ENCODE data around the gene GNG12.

GNG12 gene

DNA sequence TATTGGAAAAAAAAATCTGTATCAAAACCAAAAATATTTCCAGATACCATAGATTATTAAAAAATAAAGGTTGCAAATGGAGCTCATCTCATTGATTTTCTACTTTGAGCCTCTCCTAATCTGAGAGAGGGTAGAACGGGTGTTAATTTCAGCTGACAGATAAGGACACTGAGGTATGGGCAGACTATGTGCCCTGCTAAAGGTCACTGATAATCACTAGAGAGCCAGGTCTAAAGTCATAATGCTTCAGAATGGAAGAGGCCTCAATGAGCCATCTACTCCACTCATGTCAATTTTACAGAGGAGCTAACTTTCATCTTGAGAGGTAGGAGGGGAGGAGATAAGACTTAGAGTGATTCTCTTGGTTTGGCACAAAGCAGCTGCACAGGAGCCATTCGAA is 21.0 kb downstream of the GNG12 start:
- DNase-seq = no peak

DNA sequence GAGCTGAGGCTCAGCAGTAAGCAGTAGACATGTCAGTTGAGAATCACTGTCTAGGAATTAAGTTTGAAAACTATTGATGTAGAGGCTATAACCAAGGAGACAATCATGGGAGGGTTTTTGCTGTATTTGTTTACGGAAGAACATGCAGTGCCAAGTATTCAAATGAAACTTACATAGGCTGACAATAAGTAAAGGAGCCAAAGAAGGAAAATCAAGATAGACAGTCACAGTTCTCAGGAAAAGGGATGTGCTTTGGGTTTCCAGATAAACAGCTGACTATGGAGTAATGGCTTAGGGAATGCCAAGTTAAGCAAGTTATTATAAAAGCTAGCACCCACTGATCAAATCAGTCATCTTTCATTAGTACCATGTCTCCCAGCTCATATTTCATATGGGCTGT is 21.5 kb downstream of the GNG12 start:
- DNase-seq = no peak

DNA sequence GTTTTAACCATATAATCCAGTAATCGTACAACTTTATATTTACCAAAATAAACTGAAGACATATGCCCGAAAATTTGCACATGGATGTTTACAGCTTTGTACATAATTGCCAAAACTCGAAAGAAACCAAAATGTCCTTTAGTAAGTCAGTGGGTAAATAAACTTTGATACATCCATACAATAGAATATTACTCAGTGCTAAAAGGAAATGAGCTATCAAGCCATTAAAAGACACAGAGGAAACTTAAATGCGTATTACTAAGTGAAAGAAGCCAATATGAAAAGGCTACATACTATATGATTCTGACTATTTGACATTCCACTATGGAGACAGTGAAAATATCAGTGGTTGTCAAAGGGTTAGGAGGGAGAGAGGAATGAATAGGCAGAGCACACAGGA is 23.4 kb downstream of the GNG12 start:
- no peak for DNase-seq

DNA sequence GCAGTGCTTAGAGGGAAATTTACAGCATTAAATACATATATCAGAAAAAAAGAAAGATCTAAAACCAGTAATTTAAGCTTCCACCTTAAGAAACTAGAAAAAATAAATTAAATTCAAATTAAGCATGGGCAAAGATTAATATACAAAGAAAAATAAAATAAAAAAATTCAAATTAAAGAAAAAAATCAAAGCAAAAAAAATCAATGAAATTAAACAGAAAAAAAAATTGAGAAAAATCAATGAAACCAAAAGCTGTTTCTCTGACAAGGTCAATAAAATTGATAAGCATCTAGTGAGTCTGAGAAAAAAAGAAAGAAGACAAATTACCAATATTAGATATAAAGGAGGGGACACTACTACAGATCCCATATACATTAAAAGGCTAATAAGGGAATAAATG is 26.0 kb downstream of the GNG12 start:
- no peak for DNase-seq

DNA sequence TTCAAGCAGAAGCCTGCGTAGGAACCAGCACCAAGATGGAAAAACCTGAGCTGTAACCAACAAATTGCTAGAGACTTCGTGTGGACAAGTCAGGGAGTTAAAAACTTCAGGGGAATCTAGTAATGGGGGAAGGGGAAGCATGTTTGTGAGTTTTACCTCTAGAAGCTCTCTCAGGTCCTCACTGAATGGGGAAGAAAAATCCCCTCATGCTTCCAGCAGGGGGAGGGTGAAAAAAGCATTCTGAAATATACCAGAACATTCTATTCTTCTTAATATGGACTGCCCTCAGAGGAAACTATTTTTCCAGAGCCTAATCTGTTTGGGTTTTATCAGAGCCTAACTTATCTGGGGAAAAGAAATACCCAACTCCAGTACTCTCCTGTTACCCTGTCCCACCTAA is 28.6 kb downstream of the GNG12 start:
- DNase-seq = no peak

DNA sequence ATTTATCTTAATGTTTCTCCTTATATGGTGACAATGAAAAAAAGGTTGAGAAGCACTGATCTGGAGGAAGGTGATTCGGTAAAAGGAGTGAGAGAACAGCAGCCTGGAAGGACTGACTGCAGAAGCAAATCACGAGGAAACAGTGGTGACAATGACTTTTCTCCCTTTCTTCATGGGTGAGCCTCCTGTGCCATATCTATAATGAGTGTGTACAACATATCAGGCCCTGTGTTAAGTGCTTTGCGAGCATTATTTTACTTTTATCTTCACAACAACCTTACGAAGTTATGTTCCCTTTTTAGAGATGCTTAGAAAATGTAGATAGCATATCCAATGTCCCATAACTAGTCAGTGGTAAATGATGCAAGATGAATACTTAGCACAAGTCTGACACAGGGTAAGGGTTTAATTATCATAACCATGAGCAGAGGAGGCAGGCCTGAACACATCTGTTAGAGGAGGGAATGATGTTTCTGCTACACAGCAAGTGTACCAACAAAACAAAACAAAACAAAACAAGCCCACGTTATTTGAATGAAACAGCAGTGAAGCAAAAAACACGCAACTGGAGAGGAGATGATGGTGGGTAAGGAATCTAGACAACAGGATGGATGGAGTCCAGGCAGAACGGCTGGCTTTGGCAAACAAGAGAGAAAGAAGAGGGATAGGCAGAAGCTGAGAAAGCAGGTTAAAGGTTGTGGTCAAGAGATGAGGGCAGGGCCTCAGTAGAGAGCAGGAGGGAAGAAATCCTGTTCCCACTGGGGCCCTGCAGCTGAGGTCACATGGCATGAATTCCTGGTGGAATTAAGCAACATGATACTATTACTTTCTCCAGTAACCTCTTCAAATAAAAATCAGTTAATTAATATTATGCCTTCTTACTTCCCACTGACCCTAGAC is 29.6 kb downstream of the GNG12 start:
- no peak for DNase-seq

DNA sequence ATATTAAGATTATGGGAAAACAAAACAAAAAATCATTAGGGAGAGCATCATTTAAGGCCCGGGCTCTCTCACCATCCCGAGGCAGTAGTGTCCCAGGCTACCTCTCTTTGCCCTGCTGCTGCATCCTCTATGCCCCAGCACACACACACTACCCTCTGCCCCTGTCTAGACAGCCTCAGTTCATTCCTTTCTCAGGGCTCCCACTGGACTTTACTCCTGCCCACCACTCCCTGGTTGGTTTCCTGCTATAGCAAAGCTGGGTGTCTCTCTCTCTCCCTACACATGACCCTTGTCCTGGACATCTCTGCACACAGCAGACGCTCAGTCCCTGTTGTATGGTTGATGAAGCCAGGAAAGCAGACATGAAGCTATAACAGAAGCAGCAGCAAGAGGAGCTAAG is 30.7 kb downstream of the GNG12 start:
- DNase-seq = no peak

DNA sequence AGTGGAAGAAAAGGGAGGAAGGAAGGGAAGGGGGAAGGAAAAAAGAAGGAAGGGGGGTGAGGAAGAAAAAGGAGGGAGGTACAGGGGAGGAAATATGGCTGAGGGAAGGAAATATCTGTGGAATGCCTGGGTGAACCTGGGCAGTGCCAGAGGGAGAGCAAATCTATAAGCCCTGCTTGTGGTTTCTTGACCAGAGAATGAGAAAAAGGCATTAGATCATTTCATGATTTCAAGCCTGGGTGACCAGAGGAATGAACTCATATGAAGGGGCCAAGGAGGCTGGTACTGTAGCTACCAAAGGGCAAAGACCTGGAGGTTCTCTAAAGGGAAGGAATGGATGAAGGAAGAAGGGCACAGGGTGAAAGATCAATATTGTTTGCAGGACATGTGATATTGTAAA is 31.4 kb downstream of the GNG12 start:
- no peak for DNase-seq

DNA sequence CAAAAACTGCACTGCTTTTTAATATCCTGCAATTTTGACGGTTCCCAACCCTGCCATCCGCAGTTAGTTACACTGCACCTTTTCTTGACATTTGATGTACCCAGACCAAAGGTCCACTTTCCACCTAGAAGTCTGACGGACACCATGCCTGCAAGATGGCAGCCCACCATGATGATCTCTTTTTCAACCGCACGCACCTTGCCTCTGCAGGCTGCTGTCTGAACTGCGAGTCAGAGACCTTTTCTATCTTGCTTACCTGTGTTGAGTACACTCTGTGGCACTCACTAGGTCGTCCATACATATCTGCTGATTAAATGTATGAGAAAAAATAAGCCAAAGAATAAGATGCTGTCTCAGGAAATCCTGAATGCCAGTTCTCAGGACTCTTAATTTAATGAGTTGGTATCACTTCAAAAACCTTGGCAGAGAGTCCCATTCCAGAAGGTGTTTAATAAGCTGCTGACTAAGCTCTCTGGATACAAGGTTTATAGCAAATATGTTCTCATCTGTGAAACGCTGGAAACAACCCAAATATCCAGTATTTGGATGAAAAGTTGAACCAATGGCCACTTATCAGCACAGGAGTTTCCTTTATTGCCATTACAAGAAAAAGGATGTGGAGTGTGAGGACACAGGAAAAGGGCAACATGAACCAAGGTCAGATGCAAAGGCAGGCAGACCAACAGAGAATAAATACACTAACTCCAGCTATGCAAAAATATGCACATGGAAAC is 37.9 kb downstream of the GNG12 start:
- DNase-seq = no peak

DNA sequence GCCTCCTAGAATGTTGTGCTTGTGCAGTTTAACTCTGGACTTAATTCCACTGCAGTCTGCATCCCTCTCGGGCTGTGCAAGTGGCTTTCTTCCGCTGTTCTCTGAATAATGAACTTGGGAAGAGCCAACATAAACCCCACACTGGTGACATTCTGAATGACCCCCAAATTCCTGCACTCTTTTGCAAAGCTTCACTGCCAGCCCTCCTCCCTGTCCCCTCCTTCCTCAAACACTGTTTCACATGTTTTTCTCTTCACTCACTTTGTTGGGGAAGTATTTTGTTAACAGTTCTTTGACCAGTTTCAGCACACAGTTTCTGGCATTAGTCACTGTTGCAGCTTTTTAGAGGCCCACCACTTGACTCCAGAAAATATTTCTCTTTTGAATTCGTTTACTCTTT is 39.7 kb downstream of the GNG12 start:
- no peak for DNase-seq

DNA sequence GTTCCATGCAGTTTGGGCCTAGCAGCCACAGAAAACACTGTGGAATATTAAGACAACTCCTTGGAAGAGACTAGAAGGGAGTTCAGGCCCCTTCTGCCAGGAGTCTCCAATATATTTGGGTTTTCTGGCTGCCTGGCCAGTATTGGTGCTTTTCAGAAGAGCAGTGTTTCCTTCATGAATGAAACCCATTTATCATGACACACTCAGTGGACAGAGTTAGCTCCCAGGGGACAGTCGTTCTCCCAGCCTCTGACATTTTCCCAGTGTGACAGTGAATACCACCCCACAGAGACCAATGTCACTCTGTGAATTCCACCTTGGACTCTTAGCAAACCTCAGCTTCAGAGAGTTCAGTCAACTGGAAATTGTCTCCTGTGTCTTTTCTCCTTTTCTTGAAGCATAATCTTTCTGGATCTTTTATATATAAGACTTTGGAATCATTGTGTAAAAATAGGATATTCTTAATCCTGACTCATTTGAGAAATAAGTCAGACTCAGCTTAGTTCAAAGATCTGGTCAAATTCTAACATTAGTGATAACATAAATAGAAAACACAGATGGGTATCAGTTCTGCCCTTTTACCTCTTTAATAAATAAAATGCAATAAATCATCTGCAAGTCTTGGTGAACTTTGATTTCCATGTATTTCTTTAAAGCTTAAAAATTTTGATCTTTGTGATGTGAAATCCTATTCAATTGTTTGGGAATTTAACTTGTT is 40.4 kb downstream of the GNG12 start:
- DNase-seq = no peak

DNA sequence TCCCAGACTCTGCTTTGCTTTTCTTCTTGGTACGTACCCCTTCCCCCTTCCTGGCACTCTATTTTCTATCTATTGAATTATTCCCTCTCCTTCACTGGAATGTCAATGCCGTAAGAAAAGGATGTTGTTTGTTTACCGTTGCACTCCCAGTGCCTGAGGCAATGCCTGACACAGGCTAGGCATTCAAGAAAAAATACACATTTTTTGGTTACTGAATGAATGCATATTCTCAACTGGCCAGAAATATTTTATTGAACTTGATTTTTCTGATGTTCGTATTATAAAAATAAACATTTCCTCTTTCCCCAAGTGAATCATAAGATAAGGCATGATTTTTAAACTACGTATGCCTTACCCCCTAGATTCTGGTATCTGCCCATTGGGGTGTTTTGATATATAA is 41.2 kb downstream of the GNG12 start:
- DNase-seq = no peak

DNA sequence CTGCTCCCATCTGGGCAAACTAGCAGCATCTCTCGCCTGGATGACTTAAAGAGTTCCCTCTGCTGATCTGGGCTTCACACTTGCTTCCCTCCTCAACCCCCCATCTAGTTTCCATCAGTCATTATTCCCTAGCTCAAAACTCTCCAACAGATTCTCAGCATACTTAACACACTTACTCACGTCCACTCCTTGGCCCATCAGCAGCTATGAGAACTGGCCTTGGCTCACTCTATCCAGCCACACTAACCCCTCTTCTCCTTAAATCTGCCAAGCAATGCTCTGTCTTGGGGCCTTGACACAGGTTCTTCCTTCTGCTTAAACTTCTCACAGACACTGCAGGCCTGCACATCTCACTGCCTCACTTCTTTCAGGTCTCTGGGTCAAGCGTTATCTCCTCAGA is 41.6 kb downstream of the GNG12 start:
- no peak for DNase-seq

DNA sequence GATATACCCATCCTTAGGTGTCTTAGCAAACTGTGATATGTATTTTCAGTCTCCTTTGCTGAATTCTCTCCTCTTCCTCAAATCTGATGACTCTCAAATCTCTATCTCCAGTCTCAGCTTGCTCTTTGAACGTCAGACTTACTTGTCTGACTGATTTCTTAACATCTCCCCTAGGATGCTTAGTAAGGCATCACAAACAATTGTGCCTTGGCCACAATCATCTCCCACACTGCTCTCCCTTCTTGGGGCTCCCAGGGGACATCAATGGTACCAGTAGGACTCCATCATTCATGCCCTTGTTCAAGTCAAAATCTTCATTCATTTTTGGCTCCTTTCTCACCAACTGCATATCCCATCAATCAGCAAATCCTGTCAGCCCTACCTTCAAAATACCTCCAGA is 42.0 kb downstream of the GNG12 start:
- DNase-seq = no peak

DNA sequence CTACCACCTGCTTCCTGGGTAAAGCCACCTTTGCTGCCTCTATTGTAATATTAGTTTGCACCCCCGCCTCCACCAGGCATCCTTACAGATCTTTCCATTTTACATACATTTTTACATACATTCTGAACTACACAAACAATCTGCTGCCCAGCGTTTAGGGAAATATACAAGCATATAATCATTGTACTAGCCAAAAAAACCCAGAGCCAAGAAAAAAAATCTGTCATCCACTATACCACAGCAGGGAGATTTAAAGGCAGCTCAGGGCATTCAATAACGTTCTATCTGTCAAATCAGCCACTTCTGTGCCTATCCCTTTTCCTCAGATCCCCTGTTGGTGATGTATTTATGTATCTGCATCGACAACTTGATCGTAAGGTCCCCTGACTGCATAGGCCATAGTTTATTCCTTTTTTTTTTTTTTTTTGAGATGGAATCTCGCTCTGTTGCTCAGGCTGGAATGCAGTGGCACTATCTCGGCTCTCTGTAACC is 43.0 kb downstream of the GNG12 start:
- DNase-seq = no peak

DNA sequence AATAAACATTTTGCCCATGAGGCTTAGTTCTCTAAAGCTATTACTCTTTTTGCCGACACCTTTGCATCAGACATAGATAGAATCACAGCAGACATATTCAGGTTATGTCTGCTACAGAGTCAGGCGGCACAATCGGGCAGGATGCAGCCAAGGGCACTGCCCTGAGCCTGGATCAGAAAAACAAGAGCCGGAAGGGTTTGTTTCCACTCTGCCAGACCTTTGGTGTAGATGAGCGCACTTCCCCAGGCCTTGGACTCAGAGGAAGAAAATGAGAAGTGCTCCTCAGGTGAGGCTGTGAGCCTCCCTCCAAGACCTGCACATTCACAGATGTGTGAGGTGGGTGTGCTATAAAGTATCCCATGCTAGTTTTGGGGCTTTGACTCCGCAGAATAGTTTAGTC is 43.7 kb downstream of the GNG12 start:
- DNase-seq = no peak

DNA sequence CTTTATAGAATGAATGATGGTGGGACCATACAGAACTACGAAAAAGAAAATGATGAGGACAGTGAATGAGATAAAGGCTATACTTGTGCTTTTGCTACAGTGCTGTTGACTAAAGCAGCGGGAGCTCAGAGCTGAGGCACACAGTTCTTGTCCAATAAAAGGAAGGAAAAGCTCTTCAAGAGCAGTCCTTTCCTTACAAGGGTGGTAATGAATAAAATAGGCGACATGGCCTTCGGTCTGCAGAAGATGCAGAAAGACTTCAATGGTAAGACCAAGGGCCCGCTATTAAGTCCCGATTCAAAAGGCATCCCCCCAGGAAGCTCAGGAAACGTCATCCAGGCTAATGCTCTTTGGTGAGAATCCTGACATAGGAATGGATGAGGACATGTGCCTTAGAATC is 44.4 kb downstream of the GNG12 start:
- no peak for DNase-seq

DNA sequence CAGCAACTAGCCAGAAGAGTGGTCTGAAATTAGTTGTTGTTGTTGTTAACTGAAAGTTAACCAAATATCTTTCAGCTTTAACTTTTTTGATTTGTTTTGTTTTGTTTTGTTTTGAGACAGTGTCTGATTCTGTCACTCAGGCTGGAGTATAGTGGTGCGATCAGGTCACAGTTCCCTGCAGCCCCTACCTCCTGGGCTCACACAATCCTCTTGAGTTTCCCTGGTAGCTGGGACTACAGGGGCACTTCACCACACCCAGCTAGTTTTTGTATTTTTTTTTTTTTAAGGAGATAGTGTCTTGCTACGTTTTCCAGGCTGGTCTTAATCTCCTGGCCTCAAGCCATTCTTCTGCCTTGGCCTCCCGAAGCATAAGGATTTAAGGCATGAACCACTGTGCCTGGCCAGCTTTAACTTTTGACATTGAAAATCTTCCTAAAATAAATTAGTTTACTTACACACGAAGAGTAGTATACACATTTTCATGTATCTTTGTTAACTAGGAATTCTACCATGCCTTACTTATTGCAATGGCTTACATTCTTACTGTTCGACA is 45.0 kb downstream of the GNG12 start:
- no peak for DNase-seq

DNA sequence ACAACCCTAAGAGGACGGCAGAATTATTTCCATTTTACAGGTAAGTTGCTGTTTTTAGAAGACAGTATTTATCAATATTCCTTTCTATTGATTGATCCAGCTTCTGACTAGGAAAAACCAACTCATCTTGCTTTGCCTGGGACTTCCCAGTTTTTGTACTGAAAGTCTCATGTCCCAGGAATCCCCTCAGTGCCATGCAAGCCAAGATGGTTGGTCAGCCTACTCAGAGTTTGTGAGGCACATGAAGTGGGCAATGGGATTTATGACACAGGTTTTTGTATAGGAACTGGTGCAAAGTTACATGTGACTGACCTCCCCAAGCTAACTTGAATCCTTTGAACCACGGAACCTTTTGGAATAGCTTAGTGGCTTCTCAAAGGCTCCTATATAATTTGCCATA is 45.5 kb downstream of the GNG12 start:
- DNase-seq = no peak

DNA sequence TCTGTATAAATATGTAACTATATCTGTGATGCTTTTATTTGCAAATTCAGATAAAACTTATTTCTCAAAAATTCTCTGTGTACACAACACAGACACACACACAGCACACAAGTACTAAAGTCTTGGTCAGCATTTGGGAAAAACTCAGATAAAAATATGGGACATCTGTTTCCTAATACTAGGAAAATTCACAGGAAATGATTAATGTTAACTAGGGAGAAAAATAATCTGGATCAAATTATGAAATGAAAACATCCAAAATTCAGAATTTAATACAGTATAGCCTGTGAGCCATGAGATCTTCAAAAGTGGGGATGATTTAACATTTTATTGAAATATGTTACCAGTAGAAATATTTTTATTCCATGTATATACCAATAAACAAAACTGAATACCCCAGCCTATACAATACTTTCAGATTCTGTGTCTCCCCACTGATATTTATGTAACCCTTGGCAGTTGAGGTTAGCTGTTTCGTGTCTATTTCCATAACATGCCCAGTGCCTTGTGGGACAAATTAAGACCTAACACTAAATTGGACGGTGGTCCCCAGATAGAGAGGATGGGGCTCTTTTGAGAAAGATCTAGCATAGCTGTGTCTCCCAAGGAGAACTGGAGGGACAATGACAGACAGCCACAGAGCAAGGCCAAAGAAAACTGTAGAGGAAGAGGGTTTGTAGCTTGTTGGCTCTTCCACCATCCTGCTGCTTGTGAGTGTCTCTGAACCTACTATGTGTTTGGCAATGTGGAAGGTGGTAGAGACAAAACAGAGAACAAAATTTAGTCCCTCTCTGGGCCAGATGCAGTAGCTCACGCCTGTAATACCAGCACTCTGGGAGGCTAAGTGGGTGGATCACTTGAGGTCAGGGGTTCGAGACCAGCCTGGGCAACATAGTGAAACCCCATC is 47.2 kb downstream of the GNG12 start:
- DNase-seq = no peak

DNA sequence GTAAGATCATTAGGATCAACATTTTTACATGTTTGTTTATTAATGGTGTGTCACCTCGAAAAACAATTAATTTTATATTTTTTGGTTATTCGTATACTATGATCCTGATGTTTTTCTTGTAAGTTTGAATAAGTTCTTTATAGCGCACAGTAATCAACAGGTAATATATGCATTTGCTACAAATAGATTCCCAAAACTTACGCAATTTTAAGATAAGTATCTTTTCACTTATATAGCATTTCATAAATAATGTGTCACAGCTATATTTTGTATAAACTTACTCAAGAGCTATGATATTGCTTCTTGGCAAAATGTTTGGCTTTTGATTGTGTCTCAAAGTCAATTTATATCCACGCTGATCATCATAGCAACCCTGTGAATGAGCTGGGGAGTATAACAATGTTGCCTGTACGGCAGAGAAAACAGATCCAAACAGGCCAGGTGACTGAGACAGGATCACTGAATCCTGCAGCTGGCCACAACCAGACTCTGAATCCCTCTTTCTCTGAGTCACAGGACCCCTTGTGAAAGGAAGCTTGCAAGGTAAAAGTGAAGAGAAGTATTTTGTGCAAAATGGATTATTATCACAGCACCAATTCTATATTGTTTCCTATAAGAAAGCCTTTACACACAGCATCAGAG is 48.6 kb downstream of the GNG12 start:
- DNase-seq = no peak

DNA sequence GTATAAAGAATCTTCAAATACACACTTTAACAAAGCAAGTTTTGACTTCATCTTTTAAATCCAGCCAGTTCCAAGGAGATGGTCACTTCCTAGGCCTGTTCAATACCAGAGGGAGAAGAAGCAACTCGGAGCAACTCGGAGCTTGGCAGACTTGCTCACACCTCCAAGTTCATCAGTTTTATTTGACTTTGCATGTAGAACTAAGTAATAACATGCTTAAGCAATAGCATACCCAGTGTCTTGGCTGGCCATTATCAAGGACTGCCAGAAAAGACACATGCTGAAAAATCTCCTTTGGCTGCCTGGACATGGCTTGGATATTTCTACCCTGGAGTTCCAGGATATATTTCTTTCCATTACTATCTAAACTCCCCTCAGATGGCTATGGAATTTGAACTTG is 52.6 kb downstream of the GNG12 start:
- no peak for DNase-seq
